H1 (cell line): ENCODE data around the gene TIMM8A. TPM values are rescaled to one million over a fixed set of nuclear protein-coding genes. Genes with fewer than 3 reads are reported as not detected.

Experiments used
- POLR2A ChIP-seq, 2 experiments: IDR thresholded peaks; 1 replicate in 1 of 2; 2 replicates in 1 of 2; pipeline ENCODE4 v1.6.1; 2011; ENCODE audit warnings: low read depth in 2 of 2, low read length in 2 of 2, mild to moderate bottlenecking in 2 of 2; ENCODE audit errors: control extremely low read depth in 1 of 2
- POLR2AphosphoS5 ChIP-seq: IDR thresholded peaks from 2 replicates; pipeline ENCODE4 v1.6.1; 2011; ENCODE audit warnings: low read depth, low read length
- polyA plus RNA-seq, 7 experiments: library from polyadenylated mRNA; depleted of rRNA in 3 of 7; stranded (reverse) in 5 of 7; unstranded in 2 of 7; fragments of >200 nt in 5 of 7; fragments of 200-250 nt in 2 of 7; gene quantifications; 1 replicate in 5 of 7; 2 replicates in 1 of 7; 4 replicates in 1 of 7; pipeline versions ENCODE4 v1.2.1 to v1.2.3, GENCODE V29; 2011 to 2013; ENCODE audit warnings: missing spikeins in 2 of 7, mixed read lengths in 2 of 7
- total RNA-seq: library from RNA; stranded (reverse); fragmentation: NEBNext Ultra II Directional; extraction: Animal tissue kit (Norgen Biotek cat#: 25700); gene quantifications from 2 replicates; pipeline ENCODE4 v1.2.1, GENCODE V29; 2021
- TF ChIP-seq, protein P1 (sequence below): fragments of 300-600 bp; sonication (generic); IDR thresholded peaks from 2 replicates; pipeline ENCODE4 v1.7.1; 2012; ENCODE audit warnings: low read length, moderate library complexity, mild to moderate bottlenecking, inconsistent platforms; ENCODE audit not compliant: insufficient replicate concordance

TIMM8A gene
- total and polyA plus RNA-seq, 2 of the 8 experiments (the other 6 are each of a cell fraction or from before 2014, with no cell fraction given) = 16.1 to 38.1 TPM

DNA sequence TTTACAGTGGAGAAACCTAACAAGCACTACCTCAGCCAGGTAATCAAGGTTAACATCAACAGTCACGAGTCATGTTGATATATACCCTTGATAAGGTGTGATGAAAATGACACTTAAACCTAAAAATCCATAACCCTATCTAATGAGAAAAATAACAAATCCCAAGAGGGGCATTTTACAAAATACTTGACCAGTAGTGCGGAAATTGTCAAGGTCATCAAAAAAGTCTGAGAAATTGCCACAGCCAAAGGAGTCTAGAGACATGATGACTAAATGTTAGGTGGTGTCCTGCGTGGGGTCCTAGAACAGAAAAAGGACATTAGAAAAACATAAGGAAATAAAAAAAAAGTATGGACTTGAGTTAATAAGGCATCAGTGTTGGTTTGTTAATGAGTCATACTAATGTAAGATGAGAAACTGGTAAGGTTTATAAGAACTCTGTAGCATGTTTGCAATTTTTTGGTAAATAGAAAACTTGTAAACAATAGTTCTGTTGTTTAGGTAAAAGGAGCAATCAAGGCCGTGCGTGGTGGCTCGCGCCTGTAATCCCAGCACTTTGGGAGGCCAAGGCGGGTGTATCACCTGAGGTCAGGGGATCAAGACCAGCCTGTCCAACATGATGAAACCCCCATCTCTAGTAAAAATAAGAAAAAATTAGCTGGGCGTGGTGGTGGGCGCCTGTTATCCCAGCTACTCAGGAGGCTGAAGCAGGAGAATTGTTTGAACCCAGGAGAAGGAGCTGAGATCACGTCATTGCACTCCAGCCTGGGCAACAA is 45.2 kb upstream of the TIMM8A start (continued):
- TF ChIP-seq, protein P1, sequence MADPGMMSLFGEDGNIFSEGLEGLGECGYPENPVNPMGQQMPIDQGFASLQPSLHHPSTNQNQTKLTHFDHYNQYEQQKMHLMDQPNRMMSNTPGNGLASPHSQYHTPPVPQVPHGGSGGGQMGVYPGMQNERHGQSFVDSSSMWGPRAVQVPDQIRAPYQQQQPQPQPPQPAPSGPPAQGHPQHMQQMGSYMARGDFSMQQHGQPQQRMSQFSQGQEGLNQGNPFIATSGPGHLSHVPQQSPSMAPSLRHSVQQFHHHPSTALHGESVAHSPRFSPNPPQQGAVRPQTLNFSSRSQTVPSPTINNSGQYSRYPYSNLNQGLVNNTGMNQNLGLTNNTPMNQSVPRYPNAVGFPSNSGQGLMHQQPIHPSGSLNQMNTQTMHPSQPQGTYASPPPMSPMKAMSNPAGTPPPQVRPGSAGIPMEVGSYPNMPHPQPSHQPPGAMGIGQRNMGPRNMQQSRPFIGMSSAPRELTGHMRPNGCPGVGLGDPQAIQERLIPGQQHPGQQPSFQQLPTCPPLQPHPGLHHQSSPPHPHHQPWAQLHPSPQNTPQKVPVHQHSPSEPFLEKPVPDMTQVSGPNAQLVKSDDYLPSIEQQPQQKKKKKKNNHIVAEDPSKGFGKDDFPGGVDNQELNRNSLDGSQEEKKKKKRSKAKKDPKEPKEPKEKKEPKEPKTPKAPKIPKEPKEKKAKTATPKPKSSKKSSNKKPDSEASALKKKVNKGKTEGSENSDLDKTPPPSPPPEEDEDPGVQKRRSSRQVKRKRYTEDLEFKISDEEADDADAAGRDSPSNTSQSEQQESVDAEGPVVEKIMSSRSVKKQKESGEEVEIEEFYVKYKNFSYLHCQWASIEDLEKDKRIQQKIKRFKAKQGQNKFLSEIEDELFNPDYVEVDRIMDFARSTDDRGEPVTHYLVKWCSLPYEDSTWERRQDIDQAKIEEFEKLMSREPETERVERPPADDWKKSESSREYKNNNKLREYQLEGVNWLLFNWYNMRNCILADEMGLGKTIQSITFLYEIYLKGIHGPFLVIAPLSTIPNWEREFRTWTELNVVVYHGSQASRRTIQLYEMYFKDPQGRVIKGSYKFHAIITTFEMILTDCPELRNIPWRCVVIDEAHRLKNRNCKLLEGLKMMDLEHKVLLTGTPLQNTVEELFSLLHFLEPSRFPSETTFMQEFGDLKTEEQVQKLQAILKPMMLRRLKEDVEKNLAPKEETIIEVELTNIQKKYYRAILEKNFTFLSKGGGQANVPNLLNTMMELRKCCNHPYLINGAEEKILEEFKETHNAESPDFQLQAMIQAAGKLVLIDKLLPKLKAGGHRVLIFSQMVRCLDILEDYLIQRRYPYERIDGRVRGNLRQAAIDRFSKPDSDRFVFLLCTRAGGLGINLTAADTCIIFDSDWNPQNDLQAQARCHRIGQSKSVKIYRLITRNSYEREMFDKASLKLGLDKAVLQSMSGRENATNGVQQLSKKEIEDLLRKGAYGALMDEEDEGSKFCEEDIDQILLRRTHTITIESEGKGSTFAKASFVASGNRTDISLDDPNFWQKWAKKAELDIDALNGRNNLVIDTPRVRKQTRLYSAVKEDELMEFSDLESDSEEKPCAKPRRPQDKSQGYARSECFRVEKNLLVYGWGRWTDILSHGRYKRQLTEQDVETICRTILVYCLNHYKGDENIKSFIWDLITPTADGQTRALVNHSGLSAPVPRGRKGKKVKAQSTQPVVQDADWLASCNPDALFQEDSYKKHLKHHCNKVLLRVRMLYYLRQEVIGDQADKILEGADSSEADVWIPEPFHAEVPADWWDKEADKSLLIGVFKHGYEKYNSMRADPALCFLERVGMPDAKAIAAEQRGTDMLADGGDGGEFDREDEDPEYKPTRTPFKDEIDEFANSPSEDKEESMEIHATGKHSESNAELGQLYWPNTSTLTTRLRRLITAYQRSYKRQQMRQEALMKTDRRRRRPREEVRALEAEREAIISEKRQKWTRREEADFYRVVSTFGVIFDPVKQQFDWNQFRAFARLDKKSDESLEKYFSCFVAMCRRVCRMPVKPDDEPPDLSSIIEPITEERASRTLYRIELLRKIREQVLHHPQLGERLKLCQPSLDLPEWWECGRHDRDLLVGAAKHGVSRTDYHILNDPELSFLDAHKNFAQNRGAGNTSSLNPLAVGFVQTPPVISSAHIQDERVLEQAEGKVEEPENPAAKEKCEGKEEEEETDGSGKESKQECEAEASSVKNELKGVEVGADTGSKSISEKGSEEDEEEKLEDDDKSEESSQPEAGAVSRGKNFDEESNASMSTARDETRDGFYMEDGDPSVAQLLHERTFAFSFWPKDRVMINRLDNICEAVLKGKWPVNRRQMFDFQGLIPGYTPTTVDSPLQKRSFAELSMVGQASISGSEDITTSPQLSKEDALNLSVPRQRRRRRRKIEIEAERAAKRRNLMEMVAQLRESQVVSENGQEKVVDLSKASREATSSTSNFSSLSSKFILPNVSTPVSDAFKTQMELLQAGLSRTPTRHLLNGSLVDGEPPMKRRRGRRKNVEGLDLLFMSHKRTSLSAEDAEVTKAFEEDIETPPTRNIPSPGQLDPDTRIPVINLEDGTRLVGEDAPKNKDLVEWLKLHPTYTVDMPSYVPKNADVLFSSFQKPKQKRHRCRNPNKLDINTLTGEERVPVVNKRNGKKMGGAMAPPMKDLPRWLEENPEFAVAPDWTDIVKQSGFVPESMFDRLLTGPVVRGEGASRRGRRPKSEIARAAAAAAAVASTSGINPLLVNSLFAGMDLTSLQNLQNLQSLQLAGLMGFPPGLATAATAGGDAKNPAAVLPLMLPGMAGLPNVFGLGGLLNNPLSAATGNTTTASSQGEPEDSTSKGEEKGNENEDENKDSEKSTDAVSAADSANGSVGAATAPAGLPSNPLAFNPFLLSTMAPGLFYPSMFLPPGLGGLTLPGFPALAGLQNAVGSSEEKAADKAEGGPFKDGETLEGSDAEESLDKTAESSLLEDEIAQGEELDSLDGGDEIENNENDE = no peak
- TF ChIP-seq POLR2AphosphoS5 (peak; percentile 27; the same call in 1 of the 2 replicates), POLR2A (IDR thresholded peaks at IDR 0.05; ENCODE audit: control extremely low read depth in 1 of 2, low read depth in 2 of 2, low read length in 2 of 2) (peak in 1 of 2 experiments; percentile 32; a peak in 1 of 3 replicates)
- TF ChIP-seq, all 59 proteins: peak for 2
